Measurements from ENCODE around the gene MSLN. TPM values are rescaled to one million over a fixed set of nuclear protein-coding genes. Genes with fewer than 3 reads are reported as not detected.

The MSLN gene
- total and polyA plus RNA-seq, 2 experiments from 2014 or later = 0.10 TPM; not detected in 1

DNA sequence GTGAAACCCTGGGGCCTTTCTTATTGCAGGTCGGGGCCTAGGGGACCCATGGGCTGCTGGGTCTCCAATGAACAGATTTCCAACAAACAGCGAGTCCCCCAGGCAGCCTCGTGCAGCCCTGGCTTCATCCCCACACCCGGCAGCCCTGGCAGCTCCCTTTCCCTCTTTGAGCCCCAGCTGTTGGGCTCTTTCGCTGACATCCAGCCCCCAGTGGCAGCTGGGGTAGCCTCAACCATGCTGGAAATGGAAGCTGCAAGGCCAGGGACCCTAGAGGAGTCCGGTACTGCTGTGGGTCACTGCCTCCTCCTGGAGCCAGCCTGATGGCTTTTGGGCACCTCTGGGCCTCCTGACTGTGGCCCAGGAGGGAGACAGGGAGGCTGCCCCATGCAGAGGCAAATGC, 21.7 kb downstream of the MSLN start (continued):
- TF ChIP-seq, protein P1, sequence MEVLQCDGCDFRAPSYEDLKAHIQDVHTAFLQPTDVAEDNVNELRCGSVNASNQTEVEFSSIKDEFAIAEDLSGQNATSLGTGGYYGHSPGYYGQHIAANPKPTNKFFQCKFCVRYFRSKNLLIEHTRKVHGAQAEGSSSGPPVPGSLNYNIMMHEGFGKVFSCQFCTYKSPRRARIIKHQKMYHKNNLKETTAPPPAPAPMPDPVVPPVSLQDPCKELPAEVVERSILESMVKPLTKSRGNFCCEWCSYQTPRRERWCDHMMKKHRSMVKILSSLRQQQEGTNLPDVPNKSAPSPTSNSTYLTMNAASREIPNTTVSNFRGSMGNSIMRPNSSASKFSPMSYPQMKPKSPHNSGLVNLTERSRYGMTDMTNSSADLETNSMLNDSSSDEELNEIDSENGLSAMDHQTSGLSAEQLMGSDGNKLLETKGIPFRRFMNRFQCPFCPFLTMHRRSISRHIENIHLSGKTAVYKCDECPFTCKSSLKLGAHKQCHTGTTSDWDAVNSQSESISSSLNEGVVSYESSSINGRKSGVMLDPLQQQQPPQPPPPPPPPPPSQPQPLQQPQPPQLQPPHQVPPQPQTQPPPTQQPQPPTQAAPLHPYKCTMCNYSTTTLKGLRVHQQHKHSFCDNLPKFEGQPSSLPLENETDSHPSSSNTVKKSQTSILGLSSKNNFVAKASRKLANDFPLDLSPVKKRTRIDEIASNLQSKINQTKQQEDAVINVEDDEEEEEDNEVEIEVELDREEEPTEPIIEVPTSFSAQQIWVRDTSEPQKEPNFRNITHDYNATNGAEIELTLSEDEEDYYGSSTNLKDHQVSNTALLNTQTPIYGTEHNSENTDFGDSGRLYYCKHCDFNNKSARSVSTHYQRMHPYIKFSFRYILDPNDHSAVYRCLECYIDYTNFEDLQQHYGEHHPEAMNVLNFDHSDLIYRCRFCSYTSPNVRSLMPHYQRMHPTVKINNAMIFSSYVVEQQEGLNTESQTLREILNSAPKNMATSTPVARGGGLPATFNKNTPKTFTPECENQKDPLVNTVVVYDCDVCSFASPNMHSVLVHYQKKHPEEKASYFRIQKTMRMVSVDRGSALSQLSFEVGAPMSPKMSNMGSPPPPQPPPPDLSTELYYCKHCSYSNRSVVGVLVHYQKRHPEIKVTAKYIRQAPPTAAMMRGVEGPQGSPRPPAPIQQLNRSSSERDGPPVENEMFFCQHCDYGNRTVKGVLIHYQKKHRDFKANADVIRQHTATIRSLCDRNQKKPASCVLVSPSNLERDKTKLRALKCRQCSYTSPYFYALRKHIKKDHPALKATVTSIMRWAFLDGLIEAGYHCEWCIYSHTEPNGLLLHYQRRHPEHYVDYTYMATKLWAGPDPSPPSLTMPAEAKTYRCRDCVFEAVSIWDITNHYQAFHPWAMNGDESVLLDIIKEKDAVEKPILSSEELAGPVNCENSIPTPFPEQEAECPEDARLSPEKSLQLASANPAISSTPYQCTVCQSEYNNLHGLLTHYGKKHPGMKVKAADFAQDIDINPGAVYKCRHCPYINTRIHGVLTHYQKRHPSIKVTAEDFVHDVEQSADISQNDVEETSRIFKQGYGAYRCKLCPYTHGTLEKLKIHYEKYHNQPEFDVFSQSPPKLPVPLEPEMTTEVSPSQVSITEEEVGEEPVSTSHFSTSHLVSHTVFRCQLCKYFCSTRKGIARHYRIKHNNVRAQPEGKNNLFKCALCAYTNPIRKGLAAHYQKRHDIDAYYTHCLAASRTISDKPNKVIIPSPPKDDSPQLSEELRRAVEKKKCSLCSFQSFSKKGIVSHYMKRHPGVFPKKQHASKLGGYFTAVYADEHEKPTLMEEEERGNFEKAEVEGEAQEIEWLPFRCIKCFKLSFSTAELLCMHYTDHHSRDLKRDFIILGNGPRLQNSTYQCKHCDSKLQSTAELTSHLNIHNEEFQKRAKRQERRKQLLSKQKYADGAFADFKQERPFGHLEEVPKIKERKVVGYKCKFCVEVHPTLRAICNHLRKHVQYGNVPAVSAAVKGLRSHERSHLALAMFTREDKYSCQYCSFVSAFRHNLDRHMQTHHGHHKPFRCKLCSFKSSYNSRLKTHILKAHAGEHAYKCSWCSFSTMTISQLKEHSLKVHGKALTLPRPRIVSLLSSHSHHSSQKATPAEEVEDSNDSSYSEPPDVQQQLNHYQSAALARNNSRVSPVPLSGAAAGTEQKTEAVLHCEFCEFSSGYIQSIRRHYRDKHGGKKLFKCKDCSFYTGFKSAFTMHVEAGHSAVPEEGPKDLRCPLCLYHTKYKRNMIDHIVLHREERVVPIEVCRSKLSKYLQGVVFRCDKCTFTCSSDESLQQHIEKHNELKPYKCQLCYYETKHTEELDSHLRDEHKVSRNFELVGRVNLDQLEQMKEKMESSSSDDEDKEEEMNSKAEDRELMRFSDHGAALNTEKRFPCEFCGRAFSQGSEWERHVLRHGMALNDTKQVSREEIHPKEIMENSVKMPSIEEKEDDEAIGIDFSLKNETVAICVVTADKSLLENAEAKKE (CRISPR knock-in tag; IDR thresholded peaks at IDR 0.05) = no peak
- TF ChIP-seq CREB1 (CRISPR knock-in tag; IDR thresholded peaks at IDR 0.05; ENCODE audit: low read depth) (no peak), POLR2AphosphoS5 (IDR thresholded peaks at IDR 0.05; ENCODE audit: low read depth) (no peak), EZH2 (IDR thresholded peaks at IDR 0.05; ENCODE audit: low read depth, unreplicated experiment) (no peak), JUNB (IDR thresholded peaks at IDR 0.05; ENCODE audit: unreplicated experiment) (no peak), ZNF331 (CRISPR knock-in tag; IDR thresholded peaks at IDR 0.05; ENCODE audit: low read depth) (no peak)
- TF ChIP-seq, protein P2, sequence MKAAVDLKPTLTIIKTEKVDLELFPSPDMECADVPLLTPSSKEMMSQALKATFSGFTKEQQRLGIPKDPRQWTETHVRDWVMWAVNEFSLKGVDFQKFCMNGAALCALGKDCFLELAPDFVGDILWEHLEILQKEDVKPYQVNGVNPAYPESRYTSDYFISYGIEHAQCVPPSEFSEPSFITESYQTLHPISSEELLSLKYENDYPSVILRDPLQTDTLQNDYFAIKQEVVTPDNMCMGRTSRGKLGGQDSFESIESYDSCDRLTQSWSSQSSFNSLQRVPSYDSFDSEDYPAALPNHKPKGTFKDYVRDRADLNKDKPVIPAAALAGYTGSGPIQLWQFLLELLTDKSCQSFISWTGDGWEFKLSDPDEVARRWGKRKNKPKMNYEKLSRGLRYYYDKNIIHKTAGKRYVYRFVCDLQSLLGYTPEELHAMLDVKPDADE (IDR thresholded peaks at IDR 0.05) = no peak

DNA sequence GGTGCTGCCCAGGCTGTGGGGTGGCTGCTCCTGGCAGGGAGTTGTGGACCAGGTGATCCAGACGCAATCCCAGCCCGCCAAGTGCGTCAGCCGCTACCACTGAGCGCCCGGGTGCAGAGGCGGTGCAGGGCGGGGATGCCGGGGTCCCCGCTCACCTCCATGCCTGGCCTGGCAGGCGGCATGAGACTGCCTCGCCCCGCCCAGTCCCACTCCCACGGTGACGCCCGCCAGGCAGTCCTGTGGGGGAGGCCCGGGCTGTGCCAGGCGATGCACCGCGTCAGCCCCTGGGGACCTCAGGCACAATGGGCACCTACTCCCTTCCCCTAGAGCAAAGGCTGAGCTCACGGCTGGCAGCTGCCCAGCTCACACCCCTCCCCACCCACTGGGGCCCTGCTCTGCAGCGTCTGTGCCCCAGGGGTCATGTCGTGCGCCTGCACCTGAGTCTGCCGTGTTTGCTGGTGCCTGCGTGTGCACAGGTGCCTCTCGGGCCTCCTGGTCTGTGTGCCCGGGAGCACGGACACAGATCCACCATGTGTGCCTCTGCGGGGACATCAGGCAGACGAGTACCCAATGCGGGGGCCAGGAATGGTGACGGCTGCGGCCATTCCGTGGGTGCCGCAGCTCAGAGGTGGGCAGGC, 22.4 kb downstream of the MSLN start:
- no peak overlapping the region for H3K4me2 ChIP-seq
- ATAC-seq (no peak), DNase-seq (ENCODE audit: low spot score) (no peak)
- no peak overlapping the region for H2AFZ ChIP-seq
- no peaks in the 10 kb centered on the region for H3K27me3 ChIP-seq (ENCODE audit: insufficient read depth)
- Mint-ChIP-seq H3K4me3 (no peak overlapping the region), H3K27me3 (ENCODE audit: insufficient read depth, low read depth, poor library complexity) (peaks cover 14% of the 10 kb centered on the region), H3K27ac (no peak overlapping the region), H3K4me1 (no peaks in the 10 kb centered on the region), H3K36me3 (ENCODE audit: low read depth) (peaks cover 2% of the 10 kb centered on the region; the same call in 1 of the 3 replicates), H3K9me3 (no peaks in the 10 kb centered on the region)
- no peaks in the 10 kb centered on the region for H3K9me2 ChIP-seq (ENCODE audit: insufficient read depth)
- H3K27ac ChIP-seq (ENCODE audit: low read depth) = no peak overlapping the region
- H3K4me3 ChIP-seq = no peak overlapping the region
- H4K20me1 ChIP-seq (replicated peaks; ENCODE audit: insufficient read depth) = no peaks in the 10 kb centered on the region; the same call in 1 of the 2 replicates
- H3K79me2 ChIP-seq (replicated peaks; ENCODE audit: insufficient read depth) = no peaks in the 10 kb centered on the region; the same call in 1 of the 2 replicates
- no peaks in the 10 kb centered on the region for H3K36me3 ChIP-seq (ENCODE audit: insufficient read depth)
- H3F3A ChIP-seq (replicated peaks; ENCODE audit: low read depth) = peaks cover 3% of the 10 kb centered on the region; the same call in 1 of the 2 replicates
- H3K4me1 ChIP-seq (ENCODE audit: insufficient read depth) = no peaks in the 10 kb centered on the region
- TF ChIP-seq EZH2phosphoT487 (IDR thresholded peaks at IDR 0.05; ENCODE audit: unreplicated experiment) = no peak
- no peak for TF ChIP-seq EZH2 (IDR thresholded peaks at IDR 0.05; ENCODE audit: low read depth, unreplicated experiment)
- no peak for TF ChIP-seq ZNF114 (CRISPR knock-in tag; IDR thresholded peaks at IDR 0.05)
- no peak for TF ChIP-seq STAT1 (IDR thresholded peaks at IDR 0.05; ENCODE audit: unreplicated experiment)
- TF ChIP-seq CREB1 (CRISPR knock-in tag; IDR thresholded peaks at IDR 0.05; ENCODE audit: low read depth) = no peak
- no peak for TF ChIP-seq JUNB (IDR thresholded peaks at IDR 0.05; ENCODE audit: unreplicated experiment)
- no peak for TF ChIP-seq NANOG (IDR thresholded peaks at IDR 0.05; ENCODE audit: borderline replicate concordance)
- TF ChIP-seq, protein P2 (IDR thresholded peaks at IDR 0.05) = no peak
- TF ChIP-seq, protein P3, sequence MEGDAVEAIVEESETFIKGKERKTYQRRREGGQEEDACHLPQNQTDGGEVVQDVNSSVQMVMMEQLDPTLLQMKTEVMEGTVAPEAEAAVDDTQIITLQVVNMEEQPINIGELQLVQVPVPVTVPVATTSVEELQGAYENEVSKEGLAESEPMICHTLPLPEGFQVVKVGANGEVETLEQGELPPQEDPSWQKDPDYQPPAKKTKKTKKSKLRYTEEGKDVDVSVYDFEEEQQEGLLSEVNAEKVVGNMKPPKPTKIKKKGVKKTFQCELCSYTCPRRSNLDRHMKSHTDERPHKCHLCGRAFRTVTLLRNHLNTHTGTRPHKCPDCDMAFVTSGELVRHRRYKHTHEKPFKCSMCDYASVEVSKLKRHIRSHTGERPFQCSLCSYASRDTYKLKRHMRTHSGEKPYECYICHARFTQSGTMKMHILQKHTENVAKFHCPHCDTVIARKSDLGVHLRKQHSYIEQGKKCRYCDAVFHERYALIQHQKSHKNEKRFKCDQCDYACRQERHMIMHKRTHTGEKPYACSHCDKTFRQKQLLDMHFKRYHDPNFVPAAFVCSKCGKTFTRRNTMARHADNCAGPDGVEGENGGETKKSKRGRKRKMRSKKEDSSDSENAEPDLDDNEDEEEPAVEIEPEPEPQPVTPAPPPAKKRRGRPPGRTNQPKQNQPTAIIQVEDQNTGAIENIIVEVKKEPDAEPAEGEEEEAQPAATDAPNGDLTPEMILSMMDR (conservative IDR thresholded peaks at IDR 0.05; ENCODE audit: low read depth in 2 of 2) = no peak
- no peak for TF ChIP-seq ZNF331 (CRISPR knock-in tag; IDR thresholded peaks at IDR 0.05; ENCODE audit: low read depth)
- no peak for TF ChIP-seq POLR2AphosphoS5 (IDR thresholded peaks at IDR 0.05; ENCODE audit: low read depth)
